Activated naive CD8-positive, alpha-beta T cell treated with anti-CD3 and anti-CD28 coated beads, Interleukin-2, amount 50 U/mL, for 24 hours (primary cell): ENCODE results near the gene AKR7A2.
"Not testable (repeated sequence)": the region's sequence is repeated elsewhere in the genome, so short reads cannot be mapped to it uniquely, and the experiment has no call there.

ENCODE experiments used
- ATAC-seq: fragments of 150-1000 bp; cut with Tn5 transposase; one replicate; pipeline ENCODE4 v1.10.0; 2021
- DNase-seq: peaks from one replicate; pipeline ENCODE4 v3.0.0; 2021
- H3K27ac Mint-ChIP-seq: one replicate; pipeline ENCODE4 v1.8.0; 2021; ENCODE audit warnings: mild to moderate bottlenecking, mixed read lengths
- H3K27me3 Mint-ChIP-seq: one replicate; pipeline ENCODE4 v1.8.0; 2021; ENCODE audit warnings: mixed read lengths
- H3K36me3 Mint-ChIP-seq: one replicate; pipeline ENCODE4 v1.8.0; 2021; ENCODE audit warnings: low read depth, mixed read lengths
- H3K4me1 Mint-ChIP-seq: one replicate; pipeline ENCODE4 v1.8.0; 2021; ENCODE audit warnings: mixed read lengths
- H3K4me3 Mint-ChIP-seq: one replicate; pipeline ENCODE4 v1.8.0; 2021; ENCODE audit warnings: mild to moderate bottlenecking, moderate library complexity, mixed read lengths
- H3K9me3 Mint-ChIP-seq: one replicate; pipeline ENCODE4 v1.8.0; 2021; ENCODE audit warnings: mixed read lengths

Gene AKR7A2

GRCh38 chr1:19283891-19284290 is 28.1 kb downstream of the AKR7A2 start:
- no peaks in the 10 kb centered on the region for H3K27me3 Mint-ChIP-seq
- H3K4me3 Mint-ChIP-seq, result no peak overlapping the region
- no peak overlapping the region for H3K27ac Mint-ChIP-seq
- ATAC-seq, result no peak
- peaks cover 4% of the 10 kb centered on the region for H3K4me1 Mint-ChIP-seq
- H3K9me3 Mint-ChIP-seq, result no peaks in the 10 kb centered on the region
- DNase-seq, result no peak
- H3K36me3 Mint-ChIP-seq, result no peaks in the 10 kb centered on the region

GRCh38 chr1:19274636-19275035 is 37.3 kb downstream of the AKR7A2 start:
- peaks cover 6% of the 10 kb centered on the region for H3K9me3 Mint-ChIP-seq
- ATAC-seq, result no peak
- H3K27me3 Mint-ChIP-seq, result peaks cover 23% of the 10 kb centered on the region
- H3K27ac Mint-ChIP-seq, result no peak overlapping the region
- H3K36me3 Mint-ChIP-seq, result peaks cover 7% of the 10 kb centered on the region
- no peak overlapping the region for H3K4me3 Mint-ChIP-seq
- DNase-seq, result no peak
- H3K4me1 Mint-ChIP-seq, result peaks cover 4% of the 10 kb centered on the region

GRCh38 chr1:19273844-19274531 is 38.0 kb downstream of the AKR7A2 start:
- not testable (repeated sequence) for H3K4me1 Mint-ChIP-seq, H3K27ac Mint-ChIP-seq, H3K9me3 Mint-ChIP-seq, H3K4me3 Mint-ChIP-seq, DNase-seq, ATAC-seq, H3K36me3 Mint-ChIP-seq
- H3K27me3 Mint-ChIP-seq, result peaks cover 23% of the 10 kb centered on the region

- peaks cover 7% of the 10 kb centered on the region for H3K36me3 Mint-ChIP-seq
- H3K4me3 Mint-ChIP-seq, result no peak overlapping the region
- peaks cover 4% of the 10 kb centered on the region for H3K4me1 Mint-ChIP-seq
- peaks cover 23% of the 10 kb centered on the region for H3K27me3 Mint-ChIP-seq
- ATAC-seq (no peak), DNase-seq (no peak)
- peaks cover 6% of the 10 kb centered on the region for H3K9me3 Mint-ChIP-seq
- no peak overlapping the region for H3K27ac Mint-ChIP-seq
These were observed 38.7 kb downstream of the AKR7A2 start for GRCh38 chr1:19273106-19273843.

GRCh38 chr1:19272064-19272463 is 39.9 kb downstream of the AKR7A2 start:
- no peak overlapping the region for H3K4me3 Mint-ChIP-seq

GRCh38 chr1:19270343-19270730 is 41.6 kb downstream of the AKR7A2 start:
- not testable (repeated sequence) for H3K27ac Mint-ChIP-seq, H3K36me3 Mint-ChIP-seq, H3K4me1 Mint-ChIP-seq, ATAC-seq, H3K4me3 Mint-ChIP-seq, H3K9me3 Mint-ChIP-seq, DNase-seq
- H3K27me3 Mint-ChIP-seq, result peaks cover 20% of the 10 kb centered on the region

More at GRCh38 chr1:19272064-19272463, 39.9 kb downstream of the AKR7A2 start:
- no peak overlapping the region for H3K27ac Mint-ChIP-seq
- ATAC-seq (no peak), DNase-seq (no peak)
- peaks cover 6% of the 10 kb centered on the region for H3K9me3 Mint-ChIP-seq
- H3K27me3 Mint-ChIP-seq, result peaks cover 23% of the 10 kb centered on the region
- H3K4me1 Mint-ChIP-seq, result peaks cover 4% of the 10 kb centered on the region
- peaks cover 7% of the 10 kb centered on the region for H3K36me3 Mint-ChIP-seq

GRCh38 chr1:19269427-19270342 is 42.3 kb downstream of the AKR7A2 start:
- H3K9me3 Mint-ChIP-seq, DNase-seq, H3K4me1 Mint-ChIP-seq, H3K4me3 Mint-ChIP-seq, ATAC-seq, H3K36me3 Mint-ChIP-seq, H3K27ac Mint-ChIP-seq: not testable (repeated sequence)
- H3K27me3 Mint-ChIP-seq, result peaks cover 20% of the 10 kb centered on the region

- ATAC-seq (no peak), DNase-seq (no peak)
- Mint-ChIP-seq H3K36me3 (peaks cover 3% of the 10 kb centered on the region), H3K27me3 (peaks cover 14% of the 10 kb centered on the region), H3K4me3 (no peak overlapping the region), H3K4me1 (peaks cover 4% of the 10 kb centered on the region), H3K27ac (no peak overlapping the region), H3K9me3 (no peaks in the 10 kb centered on the region)
These were observed 43.5 kb downstream of the AKR7A2 start for GRCh38 chr1:19268445-19268844.

- ATAC-seq, result no peak
- Mint-ChIP-seq H3K4me3 (no peak overlapping the region), H3K27me3 (no peaks in the 10 kb centered on the region), H3K36me3 (peaks cover 22% of the 10 kb centered on the region), H3K9me3 (no peaks in the 10 kb centered on the region), H3K27ac (no peak overlapping the region), H3K4me1 (no peaks in the 10 kb centered on the region)
- DNase-seq, result no peak
These were observed 49.2 kb downstream of the AKR7A2 start for GRCh38 chr1:19262744-19263143.

GRCh38 chr1:19262047-19262446 is 49.9 kb downstream of the AKR7A2 start:
- no peak overlapping the region for H3K27ac Mint-ChIP-seq
- no peak overlapping the region for H3K4me3 Mint-ChIP-seq
- no peak for ATAC-seq
- peaks cover 5% of the 10 kb centered on the region for H3K4me1 Mint-ChIP-seq
- no peaks in the 10 kb centered on the region for H3K27me3 Mint-ChIP-seq
- no peak for DNase-seq
- H3K9me3 Mint-ChIP-seq, result no peaks in the 10 kb centered on the region
- peaks cover 29% of the 10 kb centered on the region for H3K36me3 Mint-ChIP-seq

GRCh38 chr1:19260211-19261138 is 51.5 kb downstream of the AKR7A2 start:
- peaks cover 15% of the 10 kb centered on the region for H3K4me1 Mint-ChIP-seq
- H3K27ac Mint-ChIP-seq, result no peak overlapping the region
- no peaks in the 10 kb centered on the region for H3K9me3 Mint-ChIP-seq
- ATAC-seq (no peak), DNase-seq (no peak)
- no peak overlapping the region for H3K4me3 Mint-ChIP-seq
- peaks cover 42% of the 10 kb centered on the region for H3K36me3 Mint-ChIP-seq
- no peaks in the 10 kb centered on the region for H3K27me3 Mint-ChIP-seq

- Mint-ChIP-seq H3K4me3 (no peak overlapping the region), H3K27ac (peak overlapping the region; percentile 77), H3K27me3 (no peaks in the 10 kb centered on the region), H3K4me1 (peaks cover 32% of the 10 kb centered on the region), H3K36me3 (peaks cover 50% of the 10 kb centered on the region), H3K9me3 (no peaks in the 10 kb centered on the region)
- no peak for ATAC-seq
- DNase-seq, result no peak
These were observed 53.6 kb downstream of the AKR7A2 start for GRCh38 chr1:19258353-19258752.

GRCh38 chr1:19257178-19257914 is 54.6 kb downstream of the AKR7A2 start:
- peaks cover 59% of the 10 kb centered on the region for H3K36me3 Mint-ChIP-seq
- DNase-seq, result peak; percentile 35
- H3K27ac Mint-ChIP-seq, result peak overlapping the region; percentile 77
- peaks cover 39% of the 10 kb centered on the region for H3K4me1 Mint-ChIP-seq
- no peaks in the 10 kb centered on the region for H3K9me3 Mint-ChIP-seq
- H3K4me3 Mint-ChIP-seq, result peak overlapping the region; percentile 24
- ATAC-seq, result peak; percentile 60
- H3K27me3 Mint-ChIP-seq, result no peaks in the 10 kb centered on the region
